Nephron progenitor cell (in vitro differentiated cells): Measurements from ENCODE around the gene DNASE1L2.

Experiments
- DNase-seq: peaks from one replicate; pipeline ENCODE4 v3.0.0; 2021
- H3K27ac Mint-ChIP-seq: 2 replicates; pipeline ENCODE4 v1.8.0; 2021; ENCODE audit warnings: mild to moderate bottlenecking, moderate library complexity, mixed read lengths
- H3K27me3 Mint-ChIP-seq: 2 replicates; pipeline ENCODE4 v1.8.0; 2021; ENCODE audit warnings: mild to moderate bottlenecking, low read depth, mixed read lengths; ENCODE audit not compliant: poor library complexity
- H3K36me3 Mint-ChIP-seq: 2 replicates; pipeline ENCODE4 v1.8.0; 2021; ENCODE audit warnings: low read depth, mixed read lengths
- H3K4me1 Mint-ChIP-seq: 2 replicates; pipeline ENCODE4 v1.8.0; 2021; ENCODE audit warnings: mixed read lengths
- H3K4me3 Mint-ChIP-seq: 2 replicates; pipeline ENCODE4 v1.8.0; 2021; ENCODE audit warnings: mild to moderate bottlenecking, moderate library complexity, mixed read lengths
- H3K9me3 Mint-ChIP-seq: 2 replicates; pipeline ENCODE4 v1.8.0; 2021; ENCODE audit warnings: mild to moderate bottlenecking, moderate library complexity, mixed read lengths
- CTCF ChIP-seq: fragments of 200-600 bp; sonication (generic); IDR thresholded peaks from 2 replicates; pipeline ENCODE4 v1.5.0; 2021; ENCODE audit warnings: antibody characterized with exemption

DNASE1L2 gene

DNA sequence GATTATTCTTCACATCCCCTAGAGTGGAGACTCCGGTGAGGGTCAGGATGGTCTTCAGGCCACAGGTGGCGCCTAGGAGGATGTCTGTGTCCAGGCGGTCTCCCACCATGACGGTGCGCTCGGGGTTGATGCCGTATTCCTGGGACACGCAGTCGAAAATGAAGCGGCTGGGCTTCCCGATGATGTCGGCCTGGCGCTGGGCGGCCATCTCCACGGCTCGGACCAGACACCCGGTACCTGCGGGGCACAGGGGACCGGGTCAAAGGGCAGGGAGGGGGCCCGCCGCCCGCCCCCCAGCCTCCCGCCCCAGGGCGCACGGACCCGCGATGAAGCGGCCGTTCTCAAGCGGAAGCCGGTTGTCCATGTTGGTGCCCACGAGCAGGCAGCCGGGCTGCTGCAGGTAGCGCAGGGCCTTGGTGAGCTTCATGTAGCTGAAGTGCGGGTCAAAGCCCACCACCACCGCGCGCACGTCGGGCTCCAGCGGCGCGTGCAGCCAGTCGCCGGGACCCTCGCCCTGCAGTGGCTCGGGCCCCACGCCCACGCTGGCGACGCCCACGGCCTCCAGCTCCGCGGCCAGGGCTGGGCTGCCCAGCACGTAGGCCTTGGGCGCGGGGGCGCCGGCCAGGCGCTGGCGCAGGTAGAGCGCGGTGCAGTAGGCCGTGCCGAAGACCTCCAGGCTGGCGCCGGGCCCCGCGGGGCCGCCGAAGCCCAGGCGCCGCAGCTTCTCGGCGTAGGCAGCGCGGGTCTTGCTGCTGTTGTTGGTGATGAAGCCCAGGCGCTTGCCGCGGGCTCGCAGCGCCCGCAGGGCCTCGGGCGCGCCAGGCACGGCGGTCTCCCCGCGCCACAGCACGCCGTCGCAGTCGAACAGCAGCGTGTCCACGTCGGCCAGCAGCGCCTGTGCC lies 22.2 kb upstream of the DNASE1L2 start:
- H3K27ac Mint-ChIP-seq, result peak overlapping the region; percentile 90
- H3K36me3 Mint-ChIP-seq, result no peaks in the 10 kb centered on the region
- H3K9me3 Mint-ChIP-seq, result no peaks in the 10 kb centered on the region
- no peaks in the 10 kb centered on the region for H3K27me3 Mint-ChIP-seq
- no peak for TF ChIP-seq CTCF
- peak overlapping the region; percentile 82 for H3K4me3 Mint-ChIP-seq
- peaks cover 36% of the 10 kb centered on the region for H3K4me1 Mint-ChIP-seq
- DNase-seq, result peak; percentile 33

- no peak for TF ChIP-seq CTCF
- H3K4me3 Mint-ChIP-seq, result peak within 1 kb of the TSS; percentile 88
- H3K9me3 Mint-ChIP-seq, result no peaks in the 10 kb centered on the region
- H3K36me3 Mint-ChIP-seq, result no peaks in the 10 kb centered on the region
- peak within 1 kb of the TSS; percentile 99 for H3K27ac Mint-ChIP-seq
- peaks cover 36% of the 10 kb centered on the region for H3K4me1 Mint-ChIP-seq
- H3K27me3 Mint-ChIP-seq, result no peaks in the 10 kb centered on the region
- DNase-seq, result no peak
Measured at GRCh38 chr16:2214719-2214968, 21.6 kb upstream of the DNASE1L2 start, which contains the start of gene PGP. Gene PGP (minus strand): TSS chr16:2214840. CDS start chr16:2214777, 63 bp downstream.

DNA sequence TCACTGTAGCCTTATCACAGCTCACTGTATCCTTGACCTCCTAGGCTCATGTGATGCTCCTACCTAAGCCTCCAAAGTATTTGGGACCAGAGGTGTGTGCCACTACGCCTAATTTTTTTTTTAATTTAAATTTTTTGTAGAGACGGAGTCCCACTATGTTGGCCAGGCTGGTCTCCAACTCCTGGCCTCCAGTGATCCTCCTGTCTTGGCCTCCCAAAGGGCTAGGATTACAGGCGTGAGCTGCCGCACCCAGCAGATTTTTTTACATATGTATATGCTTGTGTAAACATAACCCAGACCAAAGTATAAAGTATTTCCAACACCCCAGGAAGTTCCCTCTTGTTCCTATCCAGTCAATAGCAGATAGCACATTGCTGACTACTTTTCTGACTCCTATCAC lies 19.9 kb upstream of the DNASE1L2 start:
- no peak overlapping the region for H3K27ac Mint-ChIP-seq

GRCh38 chr16:2223221-2223941 lies 12.9 kb upstream of the DNASE1L2 start, which contains the start of gene E4F1:
Gene E4F1 (plus strand): TSS chr16:2223591. CDS start chr16:2223614, 23 bp downstream.
- peak; percentile 100 for DNase-seq
- Mint-ChIP-seq H3K4me1 (peaks cover 24% of the 10 kb centered on the region), H3K4me3 (peak within 1 kb of the TSS; percentile 85), H3K36me3 (peaks cover 5% of the 10 kb centered on the region), H3K27ac (no peak within 1 kb of the TSS), H3K9me3 (no peaks in the 10 kb centered on the region), H3K27me3 (peaks cover 2% of the 10 kb centered on the region)
- TF ChIP-seq CTCF, result no peak

More for the DNA sequence above, 19.9 kb upstream of the DNASE1L2 start:
- Mint-ChIP-seq H3K27me3 (no peaks in the 10 kb centered on the region), H3K9me3 (no peaks in the 10 kb centered on the region), H3K4me3 (peak overlapping the region; percentile 88), H3K36me3 (no peaks in the 10 kb centered on the region), H3K4me1 (peaks cover 27% of the 10 kb centered on the region)
- DNase-seq, result no peak
- TF ChIP-seq CTCF, result no peak

DNA sequence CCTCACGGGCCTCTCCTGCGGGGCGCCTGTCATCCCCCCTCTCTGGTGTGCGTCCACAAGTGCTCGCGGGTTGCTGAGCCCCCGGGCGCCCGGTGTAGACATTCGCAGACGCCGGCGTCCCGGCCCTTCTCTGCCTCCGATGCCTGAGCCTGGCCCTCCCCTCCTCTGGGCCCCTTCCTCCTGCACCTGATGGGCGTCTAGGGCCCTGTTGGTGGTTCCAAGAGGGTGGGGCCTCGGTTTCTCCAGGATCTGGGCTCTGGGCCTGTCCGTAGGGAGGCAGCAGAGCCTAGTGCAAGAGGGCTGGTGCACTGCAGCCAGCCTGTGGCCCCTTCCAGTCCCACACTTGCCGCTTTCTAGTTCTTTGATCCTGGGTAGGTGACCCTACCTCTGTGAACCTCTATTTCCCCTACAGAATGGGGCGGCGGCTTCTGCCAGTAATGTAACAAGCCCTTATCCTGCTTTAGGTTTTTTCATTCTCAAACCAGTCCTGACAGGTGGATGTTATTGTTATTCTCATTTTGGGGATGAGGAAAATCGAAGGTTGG lies 12.2 kb upstream of the DNASE1L2 start:
- no peak for TF ChIP-seq CTCF
- H3K36me3 Mint-ChIP-seq, result peaks cover 5% of the 10 kb centered on the region
- no peak overlapping the region for H3K27ac Mint-ChIP-seq
- peak overlapping the region; percentile 85 for H3K4me3 Mint-ChIP-seq
- H3K27me3 Mint-ChIP-seq, result peaks cover 2% of the 10 kb centered on the region
- DNase-seq, result peak; percentile 46
- peaks cover 24% of the 10 kb centered on the region for H3K4me1 Mint-ChIP-seq
- H3K9me3 Mint-ChIP-seq, result no peaks in the 10 kb centered on the region
